Glutamatergic neuron (in vitro differentiated cells): ENCODE results near the gene FBXW8. TPM values are rescaled to one million over a fixed set of nuclear protein-coding genes. Genes with fewer than 3 reads are reported as not detected.

Source experiments
- DNase-seq: peaks from one replicate; pipeline ENCODE4 v3.0.0; 2022
- H3K27ac Mint-ChIP-seq: one replicate; pipeline ENCODE4 v1.8.0; 2020; ENCODE audit warnings: mild to moderate bottlenecking, mixed read lengths, inconsistent platforms; ENCODE audit not compliant: unreplicated experiment
- H3K27me3 Mint-ChIP-seq: one replicate; pipeline ENCODE4 v1.8.0; 2020; ENCODE audit warnings: mild to moderate bottlenecking, moderate library complexity, mixed read lengths, inconsistent platforms; ENCODE audit not compliant: unreplicated experiment
- H3K36me3 Mint-ChIP-seq: one replicate; pipeline ENCODE4 v1.8.0; 2020; ENCODE audit warnings: mild to moderate bottlenecking, mixed read lengths, inconsistent platforms; ENCODE audit not compliant: unreplicated experiment
- H3K4me1 Mint-ChIP-seq: one replicate; pipeline ENCODE4 v1.8.0; 2020; ENCODE audit warnings: mild to moderate bottlenecking, low read depth, mixed read lengths, inconsistent platforms; ENCODE audit not compliant: unreplicated experiment
- H3K4me3 Mint-ChIP-seq: one replicate; pipeline ENCODE4 v1.8.0; 2020; ENCODE audit warnings: mild to moderate bottlenecking, mixed read lengths, inconsistent platforms; ENCODE audit not compliant: unreplicated experiment
- H3K9me3 Mint-ChIP-seq: one replicate; pipeline ENCODE4 v1.8.0; 2020; ENCODE audit warnings: mild to moderate bottlenecking, moderate library complexity, mixed read lengths, inconsistent platforms; ENCODE audit not compliant: unreplicated experiment
- total RNA-seq: library from RNA; stranded (reverse); fragmentation: NEBNext Ultra II Directional; extraction: Animal tissue kit (Norgen Biotek cat#: 25700); gene quantifications from one replicate; pipeline ENCODE4 v1.2.1, GENCODE V29; 2021; ENCODE audit not compliant: unreplicated experiment
- TF ChIP-seq, protein P1 (sequence below): fragments of 200-600 bp; sonication (generic); IDR thresholded peaks from one replicate; pipeline ENCODE4 v1.5.0; 2021; ENCODE audit not compliant: partially characterized antibody, unreplicated experiment

Gene FBXW8
- total RNA-seq, 1 donor from 2014 or later = 16.2 TPM

GRCh38 chr12:117023998-117024960, 113.5 kb downstream of the FBXW8 start:
- H3K27ac Mint-ChIP-seq = no peak overlapping the region
- H3K4me1 Mint-ChIP-seq = peaks cover 6% of the 10 kb centered on the region
- peaks cover 2% of the 10 kb centered on the region for H3K27me3 Mint-ChIP-seq
- H3K36me3 Mint-ChIP-seq = no peaks in the 10 kb centered on the region
- no peak for DNase-seq
- H3K9me3 Mint-ChIP-seq = no peaks in the 10 kb centered on the region
- TF ChIP-seq, protein P1, sequence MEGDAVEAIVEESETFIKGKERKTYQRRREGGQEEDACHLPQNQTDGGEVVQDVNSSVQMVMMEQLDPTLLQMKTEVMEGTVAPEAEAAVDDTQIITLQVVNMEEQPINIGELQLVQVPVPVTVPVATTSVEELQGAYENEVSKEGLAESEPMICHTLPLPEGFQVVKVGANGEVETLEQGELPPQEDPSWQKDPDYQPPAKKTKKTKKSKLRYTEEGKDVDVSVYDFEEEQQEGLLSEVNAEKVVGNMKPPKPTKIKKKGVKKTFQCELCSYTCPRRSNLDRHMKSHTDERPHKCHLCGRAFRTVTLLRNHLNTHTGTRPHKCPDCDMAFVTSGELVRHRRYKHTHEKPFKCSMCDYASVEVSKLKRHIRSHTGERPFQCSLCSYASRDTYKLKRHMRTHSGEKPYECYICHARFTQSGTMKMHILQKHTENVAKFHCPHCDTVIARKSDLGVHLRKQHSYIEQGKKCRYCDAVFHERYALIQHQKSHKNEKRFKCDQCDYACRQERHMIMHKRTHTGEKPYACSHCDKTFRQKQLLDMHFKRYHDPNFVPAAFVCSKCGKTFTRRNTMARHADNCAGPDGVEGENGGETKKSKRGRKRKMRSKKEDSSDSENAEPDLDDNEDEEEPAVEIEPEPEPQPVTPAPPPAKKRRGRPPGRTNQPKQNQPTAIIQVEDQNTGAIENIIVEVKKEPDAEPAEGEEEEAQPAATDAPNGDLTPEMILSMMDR = no peak
- H3K4me3 Mint-ChIP-seq = no peak overlapping the region

DNA sequence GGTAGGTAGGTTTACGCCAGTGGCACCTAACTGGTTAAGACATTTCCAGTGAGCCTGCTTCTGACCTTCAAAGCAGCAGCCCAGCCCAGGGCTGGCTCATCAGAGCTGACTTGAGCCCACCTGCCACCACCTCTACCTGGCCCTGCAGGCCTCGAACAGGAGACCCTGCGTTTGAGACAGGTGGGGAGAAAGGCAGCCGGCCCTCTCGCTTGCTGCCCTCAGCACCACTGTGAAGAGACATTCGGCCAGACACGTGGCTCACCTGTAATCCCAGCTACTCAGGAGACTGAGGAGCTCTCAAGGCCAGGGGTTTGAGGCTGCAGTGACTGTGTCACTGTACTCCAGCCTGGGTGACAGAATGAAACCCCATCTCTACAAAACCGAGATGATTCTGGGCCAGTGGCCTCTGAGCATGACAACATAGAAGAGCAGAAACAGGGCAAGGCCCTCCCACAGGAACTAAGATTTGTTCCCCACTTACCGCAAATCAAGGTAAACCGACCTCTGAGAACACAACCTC, 114.3 kb downstream of the FBXW8 start:
- Mint-ChIP-seq H3K36me3 (no peaks in the 10 kb centered on the region), H3K27ac (no peak overlapping the region), H3K4me3 (no peak overlapping the region), H3K9me3 (no peaks in the 10 kb centered on the region), H3K27me3 (peaks cover 2% of the 10 kb centered on the region), H3K4me1 (peaks cover 6% of the 10 kb centered on the region)
- DNase-seq = no peak
- TF ChIP-seq, protein P1 = no peak

DNA sequence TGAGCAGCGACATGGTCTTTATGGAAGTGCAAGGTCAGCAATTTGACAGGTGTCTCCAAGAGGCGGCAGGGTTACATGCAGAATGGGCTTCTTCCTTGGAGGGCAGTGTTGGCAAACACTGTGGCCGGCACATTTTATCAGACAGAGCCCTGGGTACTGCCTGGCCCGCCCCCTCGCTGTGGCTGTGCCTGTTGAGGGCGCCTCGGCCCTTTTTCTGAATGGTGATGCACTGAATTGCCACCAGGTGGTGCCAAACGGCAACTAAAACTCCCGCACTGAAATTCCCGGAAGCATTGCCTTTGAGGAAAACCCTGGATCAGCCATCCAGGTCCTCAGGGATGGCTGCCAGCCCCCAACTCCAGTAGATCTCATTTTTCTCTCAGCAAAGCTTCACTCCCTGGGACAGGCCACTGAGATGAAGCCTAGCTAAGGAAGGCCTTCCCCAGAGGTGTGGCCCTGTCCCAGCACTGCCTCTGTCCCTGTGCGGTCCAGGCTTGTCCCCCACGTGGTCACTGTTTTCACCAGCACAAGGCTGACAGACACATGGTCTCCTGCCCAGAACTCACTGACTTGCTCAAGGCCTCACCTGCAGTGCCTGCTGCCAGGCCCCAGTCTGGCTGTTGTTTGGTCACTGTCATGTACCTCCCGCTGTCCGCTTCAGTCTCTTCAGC, 114.9 kb downstream of the FBXW8 start:
- DNase-seq = peak; percentile 79
- no peak overlapping the region for H3K27ac Mint-ChIP-seq

DNA sequence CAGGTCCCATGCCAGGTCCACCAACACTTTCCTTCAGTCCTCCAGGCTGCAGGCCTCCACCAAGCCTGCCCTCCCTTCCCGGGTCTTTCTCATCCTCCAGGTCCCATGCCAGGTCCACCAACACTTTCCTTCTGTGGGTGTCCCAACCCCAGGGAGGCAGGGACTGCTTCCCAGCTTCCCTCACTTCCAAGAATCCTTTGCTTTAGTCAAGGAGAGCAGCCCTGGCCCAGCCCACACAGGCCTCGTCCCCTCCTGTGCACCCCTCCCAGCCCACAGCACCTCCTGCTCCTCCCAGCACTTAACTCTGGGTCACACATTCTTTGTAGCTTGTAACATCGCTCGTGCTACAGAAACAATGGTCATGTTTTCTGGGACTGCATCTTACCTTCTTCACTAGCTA, 115.6 kb downstream of the FBXW8 start:
- H3K4me1 Mint-ChIP-seq = peaks cover 8% of the 10 kb centered on the region
- no peak overlapping the region for H3K27ac Mint-ChIP-seq
- no peaks in the 10 kb centered on the region for H3K27me3 Mint-ChIP-seq
- no peak for DNase-seq
- TF ChIP-seq, protein P1 = no peak
- H3K36me3 Mint-ChIP-seq = no peaks in the 10 kb centered on the region
- H3K4me3 Mint-ChIP-seq = no peak overlapping the region
- H3K9me3 Mint-ChIP-seq = no peaks in the 10 kb centered on the region

More for the DNA sequence above, 114.9 kb downstream of the FBXW8 start:
- peaks cover under 1% of the 10 kb centered on the region for H3K27me3 Mint-ChIP-seq
- TF ChIP-seq, protein P1 = peak; percentile 92
- no peak overlapping the region for H3K4me3 Mint-ChIP-seq
- H3K36me3 Mint-ChIP-seq = no peaks in the 10 kb centered on the region
- H3K4me1 Mint-ChIP-seq = peaks cover 8% of the 10 kb centered on the region
- no peaks in the 10 kb centered on the region for H3K9me3 Mint-ChIP-seq
